ENCODE results near the gene SLC52A1.
"Not testable (repeated sequence)": the region's sequence is repeated elsewhere in the genome, so short reads cannot be mapped to it uniquely, and the experiment has no call there.

The SLC52A1 gene

GRCh38 chr17:5035315-5035714 is at the start of gene SLC52A1:
Gene SLC52A1 (minus strand): TSS chr17:5035426. CDS start chr17:5034606, 820 bp downstream.
- DNase-seq: peak; percentile 65

- DNase-seq: no peak
Observed at GRCh38 chr17:5080591-5080990, 45.4 kb upstream of the SLC52A1 start.

- DNase-seq: no peak
Observed at GRCh38 chr17:5078106-5079028, 43.1 kb upstream of the SLC52A1 start, which contains the start of gene ZFP3. Gene ZFP3 (plus strand): TSS chr17:5078467. CDS start chr17:5091505, 13,038 bp downstream.

- no peak for DNase-seq
Observed at GRCh38 chr17:5077781-5078105, 42.5 kb upstream of the SLC52A1 start.

GRCh38 chr17:5077275-5077674 is 42.0 kb upstream of the SLC52A1 start:
- DNase-seq: not testable (repeated sequence)

- DNase-seq: not testable (repeated sequence)
Observed at GRCh38 chr17:5075472-5075871, 40.2 kb upstream of the SLC52A1 start.

GRCh38 chr17:5069724-5070123 is 34.5 kb upstream of the SLC52A1 start:
- no peak for DNase-seq

- no peak for DNase-seq
Observed at GRCh38 chr17:5068236-5068635, 33.0 kb upstream of the SLC52A1 start.

- no peak for DNase-seq
Observed at GRCh38 chr17:5065227-5065744, 30.1 kb upstream of the SLC52A1 start.

- DNase-seq: no peak
Observed at GRCh38 chr17:5055543-5055942, 20.3 kb upstream of the SLC52A1 start.

GRCh38 chr17:5050278-5050677 is 15.1 kb upstream of the SLC52A1 start:
- no peak for DNase-seq

- DNase-seq: peak; percentile 66
Observed at GRCh38 chr17:5049314-5049841, 14.2 kb upstream of the SLC52A1 start.

GRCh38 chr17:5047446-5047845 is 12.2 kb upstream of the SLC52A1 start:
- no peak for DNase-seq

- DNase-seq: no peak
Observed at GRCh38 chr17:5045496-5045895, 10.3 kb upstream of the SLC52A1 start.

GRCh38 chr17:5044630-5045029 is 9.4 kb upstream of the SLC52A1 start:
- DNase-seq: peak; percentile 71

GRCh38 chr17:5043524-5043923 is 8.3 kb upstream of the SLC52A1 start:
- no peak for DNase-seq

- no peak for DNase-seq
Observed at GRCh38 chr17:5042157-5043022, 7.2 kb upstream of the SLC52A1 start.

GRCh38 chr17:5034651-5035050 is 575 bp downstream of the SLC52A1 start:
- DNase-seq: peak; percentile 52

- DNase-seq: peak; percentile 50
Observed at GRCh38 chr17:5034063-5034462, 1.2 kb downstream of the SLC52A1 start.

GRCh38 chr17:5033352-5034015 is 1.7 kb downstream of the SLC52A1 start:
- DNase-seq: peak; percentile 56

GRCh38 chr17:5032865-5033264 is 2.4 kb downstream of the SLC52A1 start:
- DNase-seq: no peak

GRCh38 chr17:5031365-5032082 is 3.7 kb downstream of the SLC52A1 start:
- peak; percentile 96 for DNase-seq

Measured in islet precursor cell (in vitro differentiated cells).